BLaER1 (cell line): ENCODE data around the gene CAMK2D.

Source experiments
- H3K27ac ChIP-seq: shearing (Covaris generic); formaldehyde crosslinking; 2 replicates; pipeline ENCODE4 v1.8.1; 2022
- H3K27me3 ChIP-seq: shearing (Covaris generic); formaldehyde crosslinking; 2 replicates; pipeline ENCODE4 v1.8.1; 2022
- H3K36me3 ChIP-seq: shearing (Covaris generic); formaldehyde crosslinking; 2 replicates; pipeline ENCODE4 v1.8.1; 2022
- H3K4me1 ChIP-seq: shearing (Covaris generic); formaldehyde crosslinking; 2 replicates; pipeline ENCODE4 v1.8.1; 2022
- H3K4me2 ChIP-seq: shearing (Covaris generic); formaldehyde crosslinking; 2 replicates; pipeline ENCODE4 v1.8.1; 2022
- H3K4me3 ChIP-seq: shearing (Covaris generic); formaldehyde crosslinking; 2 replicates; pipeline ENCODE4 v1.8.1; 2022
- H3K9ac ChIP-seq: shearing (Covaris generic); formaldehyde crosslinking; 2 replicates; pipeline ENCODE4 v1.8.1; 2022
- H3K9me3 ChIP-seq: shearing (Covaris generic); formaldehyde crosslinking; 2 replicates; pipeline ENCODE4 v1.8.1; 2022
- H4K20me1 ChIP-seq: shearing (Covaris generic); formaldehyde crosslinking; 2 replicates; pipeline ENCODE4 v1.8.1; 2022
- Cebpa-rat ChIP-seq: shearing (Covaris generic); IDR thresholded peaks from 2 replicates; pipeline ENCODE4 v1.8.1; 2022

The CAMK2D gene

DNA sequence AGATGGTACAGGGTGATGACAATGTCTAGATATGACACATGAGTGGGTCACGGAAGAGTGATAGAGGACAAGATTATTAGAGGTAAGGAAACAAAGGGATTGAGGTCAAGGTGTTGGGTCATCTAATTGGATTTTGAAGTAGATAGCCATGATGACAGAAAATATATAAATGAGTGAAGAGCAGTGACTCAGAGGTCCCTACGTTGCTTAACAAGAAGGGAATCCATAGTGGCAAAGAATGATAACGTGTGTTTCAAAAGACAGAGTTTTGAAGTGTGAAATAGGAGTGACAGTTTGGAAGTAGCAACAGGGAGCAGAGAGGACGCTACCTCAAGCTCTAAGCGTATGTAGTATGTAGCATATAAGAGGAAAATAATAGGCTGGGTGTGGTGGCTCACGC lies 22.2 kb upstream of the CAMK2D start:
- Histone ChIP-seq H3K27me3 (no peaks in the 10 kb centered on the region), H3K4me2 (no peak overlapping the region), H3K9ac (no peak overlapping the region), H3K36me3 (no peaks in the 10 kb centered on the region), H3K4me3 (no peak overlapping the region), H4K20me1 (no peaks in the 10 kb centered on the region), H3K4me1 (0 out of 2 replicates have a peak, but pooled peaks cover 2% of the 10 kb centered on the region), H3K9me3 (no peaks in the 10 kb centered on the region), H3K27ac (no peak overlapping the region)
- TF ChIP-seq Cebpa-rat: no peak

DNA sequence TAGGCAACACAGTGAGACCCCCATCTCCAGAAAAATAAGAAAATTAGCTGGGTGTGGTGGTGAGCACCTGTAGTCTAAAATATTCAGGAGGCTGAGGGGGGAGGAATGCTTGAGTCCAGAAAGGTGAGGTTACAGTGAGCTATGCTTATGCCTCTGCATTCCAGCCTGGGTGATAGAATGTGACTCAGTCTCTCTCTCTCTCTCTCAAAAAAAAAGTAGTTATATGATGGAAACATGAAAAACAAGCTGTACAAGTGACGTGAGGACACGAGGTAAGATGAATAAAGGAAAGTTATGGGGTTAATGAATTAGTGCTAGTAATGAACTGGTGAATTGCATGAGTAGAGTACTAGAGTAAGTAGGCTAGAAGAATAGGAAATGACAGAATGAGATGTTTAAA lies 21.8 kb upstream of the CAMK2D start:
- Histone ChIP-seq H3K4me2 (no peak overlapping the region), H3K4me3 (no peak overlapping the region), H3K27ac (no peak overlapping the region), H3K4me1 (no peaks in the 10 kb centered on the region), H3K36me3 (no peaks in the 10 kb centered on the region), H3K9me3 (no peaks in the 10 kb centered on the region), H3K27me3 (no peaks in the 10 kb centered on the region), H4K20me1 (no peaks in the 10 kb centered on the region), H3K9ac (no peak overlapping the region)
- TF ChIP-seq Cebpa-rat: no peak

DNA sequence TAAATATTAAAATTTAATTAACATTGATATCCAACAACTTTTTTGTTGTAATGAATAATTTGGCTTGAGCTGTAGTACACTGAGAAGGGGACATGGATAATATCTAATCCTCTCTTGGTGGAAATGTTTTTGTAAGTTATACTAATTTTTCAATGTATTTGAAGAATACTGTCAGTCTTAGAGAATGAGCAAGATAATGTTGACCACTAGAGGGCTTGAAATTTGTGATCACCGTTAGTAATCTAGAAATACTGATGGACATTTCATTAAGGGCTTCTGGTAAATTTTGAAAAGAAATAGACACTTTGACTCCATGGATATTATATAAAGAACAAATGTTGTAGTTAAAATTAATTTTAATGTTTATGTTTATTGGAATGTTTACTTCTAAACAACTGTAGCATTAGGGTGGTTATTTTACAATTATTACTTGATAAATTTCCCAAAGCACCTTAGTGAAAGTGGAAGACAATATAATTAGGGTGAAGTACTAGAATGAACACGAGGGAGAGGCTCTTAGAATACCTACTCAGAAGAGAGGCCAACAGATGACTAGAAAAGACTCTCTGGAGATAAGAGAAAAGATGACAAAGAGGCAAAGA lies 20.0 kb upstream of the CAMK2D start:
- H3K4me2 ChIP-seq: no peak overlapping the region

DNA sequence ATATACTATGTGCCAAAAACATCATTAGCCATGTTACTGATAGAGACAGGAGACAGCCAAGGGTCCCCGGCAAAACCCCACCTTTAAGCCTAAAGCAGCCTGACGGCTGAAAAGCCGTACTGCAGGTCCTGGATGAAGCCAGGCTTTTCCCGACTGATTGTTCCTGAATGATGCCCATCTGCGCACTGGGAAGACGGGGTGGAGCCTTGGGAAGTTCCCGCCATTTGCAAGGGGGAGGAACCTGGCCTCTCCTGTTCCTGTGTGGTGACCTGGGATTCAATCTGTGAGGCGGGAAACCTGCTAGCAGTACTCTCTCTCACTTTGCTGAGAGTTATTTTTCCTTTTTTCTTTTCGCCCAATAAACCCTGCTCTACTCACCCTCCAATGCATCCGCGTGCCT lies 15.1 kb upstream of the CAMK2D start:
- Histone ChIP-seq H3K4me3 (no peak overlapping the region), H3K36me3 (no peaks in the 10 kb centered on the region), H3K4me1 (0 out of 2 replicates have a peak, but pooled peaks cover 10% of the 10 kb centered on the region), H3K9me3 (peaks cover 7% of the 10 kb centered on the region; the same call in 1 of the 2 replicates), H3K4me2 (no peak overlapping the region), H3K27ac (no peak overlapping the region), H3K9ac (no peak overlapping the region), H3K27me3 (no peaks in the 10 kb centered on the region), H4K20me1 (no peaks in the 10 kb centered on the region)
- TF ChIP-seq Cebpa-rat: no peak

More for the DNA sequence above, 20.0 kb upstream of the CAMK2D start:
- TF ChIP-seq Cebpa-rat: no peak
- Histone ChIP-seq H3K36me3 (no peaks in the 10 kb centered on the region), H3K4me1 (no peaks in the 10 kb centered on the region), H3K9ac (no peak overlapping the region), H3K9me3 (no peaks in the 10 kb centered on the region), H3K27ac (no peak overlapping the region), H4K20me1 (no peaks in the 10 kb centered on the region), H3K27me3 (no peaks in the 10 kb centered on the region), H3K4me3 (no peak overlapping the region)

GRCh38 chr4:113776016-113776415 lies 14.5 kb upstream of the CAMK2D start:
- Histone ChIP-seq H3K4me1 (0 out of 2 replicates have a peak, but pooled peaks cover 10% of the 10 kb centered on the region), H3K9ac (no peak overlapping the region), H3K36me3 (no peaks in the 10 kb centered on the region), H3K27me3 (no peaks in the 10 kb centered on the region), H3K4me2 (no peak overlapping the region), H3K4me3 (no peak overlapping the region), H3K27ac (no peak overlapping the region), H3K9me3 (peaks cover 7% of the 10 kb centered on the region; the same call in 1 of the 2 replicates), H4K20me1 (no peaks in the 10 kb centered on the region)
- no peak for TF ChIP-seq Cebpa-rat

DNA sequence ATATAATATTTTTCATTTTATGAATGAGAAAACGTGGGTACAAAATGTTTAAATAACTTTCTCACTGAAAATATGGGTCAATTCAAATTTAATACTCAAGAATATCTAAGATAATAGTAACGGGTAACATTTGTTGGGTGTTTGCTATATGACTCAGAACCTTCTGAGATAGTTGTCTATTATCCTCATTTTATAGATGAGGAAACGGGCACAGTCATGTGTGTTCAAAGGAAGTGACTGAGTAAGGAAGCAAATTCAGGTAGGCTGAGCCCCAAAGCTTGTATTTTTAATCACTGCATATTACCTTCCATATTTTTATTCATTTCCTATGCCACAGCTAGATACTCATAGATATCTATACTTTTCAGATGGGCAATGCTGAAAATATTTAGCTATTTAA lies 12.2 kb upstream of the CAMK2D start:
- H3K4me2 ChIP-seq: no peak overlapping the region
- no peak overlapping the region for H3K27ac ChIP-seq
- no peaks in the 10 kb centered on the region for H3K36me3 ChIP-seq

DNA sequence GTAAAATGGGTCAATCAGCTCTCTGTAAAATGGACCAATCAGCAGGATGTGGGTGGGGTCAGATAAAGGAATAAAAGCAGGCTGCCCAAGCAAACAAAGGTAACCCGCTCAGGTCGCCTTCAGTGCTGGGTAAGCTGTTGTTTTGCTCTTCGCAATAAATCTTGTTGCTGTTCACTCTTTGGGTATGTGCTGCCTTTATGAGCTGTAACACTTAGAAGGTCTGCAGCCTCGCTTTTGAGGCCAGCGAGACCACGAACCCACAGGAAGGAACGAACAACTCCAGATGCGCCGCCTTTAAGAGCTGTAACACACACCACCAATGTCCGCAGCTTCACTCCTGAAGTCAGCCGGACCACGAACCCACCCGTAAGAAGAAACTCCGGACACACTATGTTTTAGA lies 11.5 kb upstream of the CAMK2D start:
- Histone ChIP-seq H3K36me3 (no peaks in the 10 kb centered on the region), H4K20me1 (no peaks in the 10 kb centered on the region), H3K27me3 (no peaks in the 10 kb centered on the region), H3K9ac (no peak overlapping the region), H3K4me1 (0 out of 2 replicates have a peak, but pooled peaks cover 10% of the 10 kb centered on the region), H3K27ac (no peak overlapping the region), H3K4me3 (no peak overlapping the region), H3K9me3 (peaks cover 7% of the 10 kb centered on the region; the same call in 1 of the 2 replicates), H3K4me2 (peak overlapping the region; percentile 36)
- no peak for TF ChIP-seq Cebpa-rat

More for the DNA sequence above, 12.2 kb upstream of the CAMK2D start:
- Histone ChIP-seq H3K9ac (no peak overlapping the region), H3K4me3 (no peak overlapping the region), H3K4me1 (0 out of 2 replicates have a peak, but pooled peaks cover 10% of the 10 kb centered on the region), H4K20me1 (no peaks in the 10 kb centered on the region), H3K27me3 (no peaks in the 10 kb centered on the region), H3K9me3 (peaks cover 7% of the 10 kb centered on the region; the same call in 1 of the 2 replicates)
- TF ChIP-seq Cebpa-rat: no peak

GRCh38 chr4:113772319-113772718 lies 10.8 kb upstream of the CAMK2D start:
- H3K9ac ChIP-seq: no peak overlapping the region
- no peak overlapping the region for H3K27ac ChIP-seq
- H4K20me1 ChIP-seq: no peaks in the 10 kb centered on the region
- no peak for TF ChIP-seq Cebpa-rat
- H3K4me1 ChIP-seq: 0 out of 2 replicates have a peak, but pooled peaks cover 10% of the 10 kb centered on the region
- H3K4me3 ChIP-seq: no peak overlapping the region
- 0 out of 2 replicates have a peak overlapping the region, but pooled peaks have one; percentile 36 for H3K4me2 ChIP-seq
- no peaks in the 10 kb centered on the region for H3K36me3 ChIP-seq
- peaks cover 7% of the 10 kb centered on the region; the same call in 1 of the 2 replicates for H3K9me3 ChIP-seq
- no peaks in the 10 kb centered on the region for H3K27me3 ChIP-seq

- peaks cover 7% of the 10 kb centered on the region; the same call in 1 of the 2 replicates for H3K9me3 ChIP-seq
- H3K9ac ChIP-seq: no peak overlapping the region
- H3K36me3 ChIP-seq: no peaks in the 10 kb centered on the region
- TF ChIP-seq Cebpa-rat: no peak
- no peak overlapping the region for H3K4me3 ChIP-seq
- H3K4me1 ChIP-seq: 0 out of 2 replicates have a peak, but pooled peaks cover 10% of the 10 kb centered on the region
- no peak overlapping the region for H3K27ac ChIP-seq
- H3K27me3 ChIP-seq: no peaks in the 10 kb centered on the region
- no peak overlapping the region for H3K4me2 ChIP-seq
- H4K20me1 ChIP-seq: no peaks in the 10 kb centered on the region
Measured at GRCh38 chr4:113769744-113770143, 8.2 kb upstream of the CAMK2D start.

DNA sequence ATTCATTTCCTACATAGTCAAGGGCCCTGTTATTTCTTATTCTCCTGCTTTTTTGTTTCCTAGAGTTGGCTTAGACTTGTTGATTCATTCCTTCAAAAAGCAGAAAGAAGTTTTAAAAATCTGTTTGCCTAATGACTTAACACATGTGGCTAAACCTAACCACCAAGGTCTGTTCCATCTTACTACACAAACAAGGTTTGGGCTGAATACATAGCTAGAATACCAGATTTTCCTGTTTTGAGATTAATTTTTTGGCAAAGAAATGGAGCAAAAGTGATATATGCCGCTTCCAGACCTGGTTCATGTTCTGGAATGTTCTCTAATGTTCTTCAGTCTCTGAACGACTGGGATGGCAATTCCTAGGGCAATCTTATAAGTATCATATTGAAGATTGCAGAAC lies 7.4 kb upstream of the CAMK2D start:
- no peak for TF ChIP-seq Cebpa-rat
- Histone ChIP-seq H3K27me3 (no peaks in the 10 kb centered on the region), H3K9me3 (peaks cover 7% of the 10 kb centered on the region; the same call in 1 of the 2 replicates), H4K20me1 (no peaks in the 10 kb centered on the region), H3K36me3 (no peaks in the 10 kb centered on the region), H3K27ac (no peak overlapping the region), H3K4me1 (0 out of 2 replicates have a peak, but pooled peaks cover 10% of the 10 kb centered on the region), H3K4me3 (no peak overlapping the region), H3K4me2 (no peak overlapping the region), H3K9ac (no peak overlapping the region)
